Parathyroid adenoma (tissue), 2 donors: ENCODE data around the gene HLF.

ENCODE experiments used
- H2AFZ ChIP-seq: fragments of 300-600 bp; sonication (generic); one replicate; pipeline ENCODE4 v1.7.0; 2017; ENCODE audit warnings: antibody characterized with exemption, mild to moderate bottlenecking
- H3K27ac ChIP-seq: fragments of 300-600 bp; sonication (generic); one replicate; pipeline ENCODE4 v1.7.0; 2017
- H3K27me3 ChIP-seq: fragments of 300-600 bp; sonication (generic); one replicate; pipeline ENCODE4 v1.7.0; 2017; ENCODE audit warnings: low read length; ENCODE audit not compliant: control insufficient read depth, insufficient read depth
- H3K36me3 ChIP-seq: fragments of 300-600 bp; sonication (generic); one replicate; pipeline ENCODE4 v1.7.0; 2017; ENCODE audit warnings: low read length; ENCODE audit not compliant: control insufficient read depth, insufficient read depth
- H3K4me1 ChIP-seq: fragments of 300-600 bp; sonication (generic); one replicate; pipeline ENCODE4 v1.7.0; 2017; ENCODE audit warnings: control low read depth
- H3K4me2 ChIP-seq: fragments of 300-600 bp; sonication (generic); one replicate; pipeline ENCODE4 v1.7.0; 2017; ENCODE audit warnings: low read length
- H3K4me3 ChIP-seq: fragments of 300-600 bp; sonication (generic); one replicate; pipeline ENCODE4 v1.7.0; 2017; ENCODE audit warnings: low read depth, low read length
- H3K79me2 ChIP-seq: fragments of 300-600 bp; sonication (generic); one replicate; pipeline ENCODE4 v1.7.0; 2017; ENCODE audit warnings: control low read depth
- H3K9ac ChIP-seq: fragments of 300-600 bp; sonication (generic); one replicate; pipeline ENCODE4 v1.7.0; 2017; ENCODE audit warnings: mild to moderate bottlenecking
- H3K9me3 ChIP-seq: fragments of 300-600 bp; sonication (generic); one replicate; pipeline ENCODE4 v1.7.0; 2017; ENCODE audit warnings: low read length; ENCODE audit not compliant: control insufficient read depth
- TF ChIP-seq, protein P1 (sequence below): fragments of 300-600 bp; sonication (generic); IDR thresholded peaks from one replicate; pipeline ENCODE4 v1.7.0; 2017; ENCODE audit warnings: antibody characterized with exemption, mild to moderate bottlenecking
- donor health status: primary hyperparathyroidism.

HLF gene

DNA sequence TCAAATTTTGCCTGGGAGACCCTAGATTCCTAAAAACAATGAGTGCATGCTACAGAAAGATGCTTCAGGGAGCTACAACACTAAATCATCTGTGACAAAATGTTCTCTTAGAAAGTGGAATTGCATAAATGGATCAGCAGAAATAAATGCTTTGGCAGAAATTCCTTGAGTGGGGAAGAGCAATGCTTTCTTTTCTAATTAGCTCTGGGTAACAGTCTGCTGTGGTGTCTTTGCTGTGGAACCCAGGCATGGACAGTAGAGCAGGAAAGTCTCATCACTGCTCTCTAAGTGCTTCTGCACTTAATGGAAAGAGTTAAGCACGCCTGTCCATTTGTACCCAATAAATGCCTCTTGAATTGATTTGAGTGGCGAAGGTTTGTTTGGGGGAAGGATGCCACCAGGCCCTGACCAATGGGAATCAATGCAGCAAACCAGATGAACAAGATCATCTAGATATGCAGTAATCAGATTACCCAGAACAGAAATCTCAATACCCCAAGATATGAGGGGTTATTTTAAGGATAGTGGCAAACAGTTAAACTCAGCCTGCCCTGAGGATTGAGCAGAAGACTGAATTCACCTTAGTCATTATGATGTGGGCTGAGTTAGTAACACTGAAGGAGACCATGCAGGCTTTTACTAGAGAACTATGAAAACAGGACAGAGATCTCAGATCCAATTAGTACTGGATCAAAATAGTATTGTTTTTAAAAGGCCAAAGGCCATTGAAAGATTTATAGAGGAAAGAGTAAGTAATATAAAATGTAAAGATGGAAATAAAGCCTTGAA, 13.6 kb downstream of the HLF start:
- Histone ChIP-seq H3K4me2 (no peak overlapping the region), H3K9ac (no peak overlapping the region)

DNA sequence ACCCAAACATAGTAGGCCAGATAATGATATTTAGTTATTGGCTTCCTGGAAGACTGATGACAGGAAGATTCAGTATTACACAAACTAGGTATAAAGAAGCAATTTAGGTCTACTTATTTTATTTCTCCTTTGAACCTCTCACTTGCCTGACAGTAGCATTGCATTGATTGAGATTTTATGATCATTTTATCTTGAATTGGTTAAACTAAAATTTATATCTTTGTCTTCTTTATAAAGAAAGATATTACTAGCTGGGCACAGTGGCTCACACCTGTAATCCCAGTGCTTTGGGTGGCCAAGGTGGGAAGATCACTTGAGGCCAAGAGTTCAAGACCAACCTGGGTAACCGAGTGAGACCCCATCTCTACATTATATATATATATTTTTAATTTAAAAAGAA, 14.4 kb downstream of the HLF start:
- H3K9me3 ChIP-seq: no peaks in the 10 kb centered on the region
- H3K27ac ChIP-seq: no peak overlapping the region
- no peak overlapping the region for H3K4me2 ChIP-seq
- H3K36me3 ChIP-seq: no peaks in the 10 kb centered on the region
- H3K79me2 ChIP-seq: no peaks in the 10 kb centered on the region
- H3K27me3 ChIP-seq: no peaks in the 10 kb centered on the region
- H3K4me1 ChIP-seq: no peaks in the 10 kb centered on the region
- H3K4me3 ChIP-seq: no peak overlapping the region
- TF ChIP-seq, protein P1, sequence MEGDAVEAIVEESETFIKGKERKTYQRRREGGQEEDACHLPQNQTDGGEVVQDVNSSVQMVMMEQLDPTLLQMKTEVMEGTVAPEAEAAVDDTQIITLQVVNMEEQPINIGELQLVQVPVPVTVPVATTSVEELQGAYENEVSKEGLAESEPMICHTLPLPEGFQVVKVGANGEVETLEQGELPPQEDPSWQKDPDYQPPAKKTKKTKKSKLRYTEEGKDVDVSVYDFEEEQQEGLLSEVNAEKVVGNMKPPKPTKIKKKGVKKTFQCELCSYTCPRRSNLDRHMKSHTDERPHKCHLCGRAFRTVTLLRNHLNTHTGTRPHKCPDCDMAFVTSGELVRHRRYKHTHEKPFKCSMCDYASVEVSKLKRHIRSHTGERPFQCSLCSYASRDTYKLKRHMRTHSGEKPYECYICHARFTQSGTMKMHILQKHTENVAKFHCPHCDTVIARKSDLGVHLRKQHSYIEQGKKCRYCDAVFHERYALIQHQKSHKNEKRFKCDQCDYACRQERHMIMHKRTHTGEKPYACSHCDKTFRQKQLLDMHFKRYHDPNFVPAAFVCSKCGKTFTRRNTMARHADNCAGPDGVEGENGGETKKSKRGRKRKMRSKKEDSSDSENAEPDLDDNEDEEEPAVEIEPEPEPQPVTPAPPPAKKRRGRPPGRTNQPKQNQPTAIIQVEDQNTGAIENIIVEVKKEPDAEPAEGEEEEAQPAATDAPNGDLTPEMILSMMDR: no peak
- H3K9ac ChIP-seq: no peak overlapping the region
- no peak overlapping the region for H2AFZ ChIP-seq

More for the DNA sequence above, 13.6 kb downstream of the HLF start:
- H3K4me3 ChIP-seq: no peak overlapping the region
- H3K27ac ChIP-seq: no peak overlapping the region
- no peaks in the 10 kb centered on the region for H3K4me1 ChIP-seq
- TF ChIP-seq, protein P1: no peak
- H2AFZ ChIP-seq: no peak overlapping the region
- H3K27me3 ChIP-seq: no peaks in the 10 kb centered on the region
- no peaks in the 10 kb centered on the region for H3K36me3 ChIP-seq
- no peaks in the 10 kb centered on the region for H3K79me2 ChIP-seq
- H3K9me3 ChIP-seq: no peaks in the 10 kb centered on the region

DNA sequence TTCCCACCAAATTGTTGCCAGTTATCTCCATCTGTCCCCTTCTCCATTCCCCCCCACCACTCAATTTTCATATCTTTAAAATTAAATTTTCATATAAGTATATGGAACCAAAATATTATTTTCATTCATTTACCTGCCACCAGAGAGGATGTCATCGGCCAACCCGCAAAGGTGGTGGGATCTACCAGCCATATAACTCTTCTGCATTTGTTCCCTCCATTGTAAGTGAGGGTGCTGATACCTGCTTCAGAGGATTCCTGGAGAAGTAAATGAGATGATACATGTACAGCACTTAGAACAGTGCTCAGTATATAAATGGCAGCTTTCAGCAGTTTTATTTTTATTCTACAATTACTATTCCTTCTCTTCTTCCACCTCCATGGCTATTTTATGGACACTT, 15.0 kb downstream of the HLF start:
- Histone ChIP-seq H3K79me2 (no peaks in the 10 kb centered on the region), H3K9ac (no peak overlapping the region), H2AFZ (no peak overlapping the region)

DNA sequence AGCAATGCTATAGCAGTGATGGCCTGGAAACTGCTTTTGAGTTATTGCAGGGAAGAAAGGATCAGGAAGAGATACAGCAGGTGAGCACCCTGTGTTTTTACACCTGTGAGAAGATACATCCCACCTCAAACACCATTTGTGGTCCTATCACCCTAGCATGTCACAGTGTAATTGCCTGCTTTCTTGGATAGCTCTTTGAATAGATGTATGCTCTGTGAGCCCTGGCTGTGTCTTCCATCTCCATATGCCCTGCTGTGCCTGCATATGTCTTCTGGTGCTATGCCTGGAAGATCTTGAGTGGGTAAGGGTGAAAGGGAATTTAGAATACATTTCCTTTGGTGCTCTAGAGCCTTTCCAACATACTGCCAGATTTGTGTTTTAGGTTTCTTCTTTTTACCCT, 15.5 kb downstream of the HLF start:
- H3K4me1 ChIP-seq: peaks cover 3% of the 10 kb centered on the region

More for the DNA sequence above, 15.0 kb downstream of the HLF start:
- H3K4me3 ChIP-seq: no peak overlapping the region
- H3K4me2 ChIP-seq: no peak overlapping the region
- H3K27ac ChIP-seq: no peak overlapping the region
- TF ChIP-seq, protein P1: no peak
- H3K27me3 ChIP-seq: no peaks in the 10 kb centered on the region
- H3K4me1 ChIP-seq: no peaks in the 10 kb centered on the region
- no peaks in the 10 kb centered on the region for H3K9me3 ChIP-seq
- no peaks in the 10 kb centered on the region for H3K36me3 ChIP-seq

More for the DNA sequence above, 15.5 kb downstream of the HLF start:
- Histone ChIP-seq H3K27me3 (no peaks in the 10 kb centered on the region), H3K79me2 (no peaks in the 10 kb centered on the region), H3K36me3 (no peaks in the 10 kb centered on the region), H3K9me3 (no peaks in the 10 kb centered on the region), H3K4me3 (no peak overlapping the region), H3K9ac (no peak overlapping the region), H3K4me2 (no peak overlapping the region), H3K27ac (no peak overlapping the region), H2AFZ (no peak overlapping the region)
- TF ChIP-seq, protein P1: no peak
